ENCODE data around the gene FIZ1. TPM values are rescaled to one million over a fixed set of nuclear protein-coding genes. Genes with fewer than 3 reads are reported as not detected.

Gene FIZ1
- total and polyA plus RNA-seq, 4 donors: 1.1 to 4.3 (median 2.3) TPM

- Histone ChIP-seq H3K27me3 (ENCODE audit: control insufficient read depth in 4 of 4, insufficient read depth in 4 of 4, low read length in 3 of 4) (peaks cover 0 to 5% (median 2%) of the 10 kb centered on the region in 4 donors), H3K4me3 (ENCODE audit: low read depth in 1 of 3, low read length in 3 of 3) (no peak overlapping the region), H3K27ac (ENCODE audit: low read depth in 1 of 2, low read length in 2 of 2) (no peak overlapping the region), H3K4me1 (ENCODE audit: control insufficient read depth in 4 of 4, insufficient read depth in 4 of 4, low read length in 3 of 4) (no peaks in the 10 kb centered on the region), H3K36me3 (ENCODE audit: control insufficient read depth in 4 of 4, insufficient read depth in 3 of 4, low read depth in 1 of 4, low read length in 3 of 4) (no peaks in the 10 kb centered on the region), H3K9ac (ENCODE audit: low read depth in 1 of 2, low read length in 2 of 2) (no peak overlapping the region), H3K9me3 (ENCODE audit: control insufficient read depth in 4 of 4, low read length in 3 of 4) (no peaks in the 10 kb centered on the region)
- DNase-seq (ENCODE audit: low spot score): no peak
- TF ChIP-seq HNF4G (IDR thresholded peaks at IDR 0.05) (no peak), FOXA1 (IDR thresholded peaks at IDR 0.05) (no peak), REST (IDR thresholded peaks at IDR 0.05) (no peak), ATF3 (IDR thresholded peaks at IDR 0.05) (no peak), FOXA2 (IDR thresholded peaks at IDR 0.05) (no peak), YY1 (IDR thresholded peaks at IDR 0.05) (no peak), SP1 (IDR thresholded peaks at IDR 0.05) (no peak), RXRA (IDR thresholded peaks at IDR 0.05) (no peak)
- 59% methylated on average over 13 of the region's 13 CpGs for WGBS
Measured at GRCh38 chr19:55552620-55553019, 46.7 kb downstream of the FIZ1 start.

- Histone ChIP-seq H3K27ac (ENCODE audit: low read depth in 1 of 2, low read length in 2 of 2) (no peak overlapping the region), H3K27me3 (ENCODE audit: control insufficient read depth in 4 of 4, insufficient read depth in 4 of 4, low read length in 3 of 4) (peaks cover 0 to 5% (median 2%) of the 10 kb centered on the region in 4 donors), H3K4me1 (ENCODE audit: control insufficient read depth in 4 of 4, insufficient read depth in 4 of 4, low read length in 3 of 4) (no peaks in the 10 kb centered on the region), H3K4me3 (ENCODE audit: low read depth in 1 of 3, low read length in 3 of 3) (no peak overlapping the region), H3K36me3 (ENCODE audit: control insufficient read depth in 4 of 4, insufficient read depth in 3 of 4, low read depth in 1 of 4, low read length in 3 of 4) (no peaks in the 10 kb centered on the region), H3K9me3 (ENCODE audit: control insufficient read depth in 4 of 4, low read length in 3 of 4) (no peaks in the 10 kb centered on the region), H3K9ac (ENCODE audit: low read depth in 1 of 2, low read length in 2 of 2) (no peak overlapping the region)
- DNase-seq (ENCODE audit: low spot score): no peak
- TF ChIP-seq MAX (IDR thresholded peaks at IDR 0.05) (no peak), FOXA2 (IDR thresholded peaks at IDR 0.05) (no peak), CTCF (IDR thresholded peaks at IDR 0.05; ENCODE audit: low read depth, low read length, missing input control) (no peak), FOXA1 (IDR thresholded peaks at IDR 0.05) (no peak), YY1 (IDR thresholded peaks at IDR 0.05) (no peak), GABPA (IDR thresholded peaks at IDR 0.05 in 1 of 2, conservative IDR thresholded peaks at IDR 0.05 in 1 of 2) (no peak), REST (IDR thresholded peaks at IDR 0.05) (no peak), TAF1 (conservative IDR thresholded peaks at IDR 0.05) (no peak), ATF3 (IDR thresholded peaks at IDR 0.05) (no peak), RXRA (IDR thresholded peaks at IDR 0.05) (no peak)
- WGBS: 73% methylated on average over 5 of the region's 5 CpGs
Measured at GRCh38 chr19:55552206-55552605, 47.1 kb downstream of the FIZ1 start.

All from liver (tissue), 9 donors.